GM20431 (cell line): ENCODE data around the gene SLC12A1.

Experiments used
- in situ Hi-C: fragments of 300-500 bp; cut with MseI, MboI; formaldehyde crosslinking; loops from one replicate; pipeline ENCODE4 v1.15.0; 2020; ENCODE audit warnings: low sequenced_read_pairs; ENCODE audit not compliant: unreplicated experiment

Gene SLC12A1

DNA sequence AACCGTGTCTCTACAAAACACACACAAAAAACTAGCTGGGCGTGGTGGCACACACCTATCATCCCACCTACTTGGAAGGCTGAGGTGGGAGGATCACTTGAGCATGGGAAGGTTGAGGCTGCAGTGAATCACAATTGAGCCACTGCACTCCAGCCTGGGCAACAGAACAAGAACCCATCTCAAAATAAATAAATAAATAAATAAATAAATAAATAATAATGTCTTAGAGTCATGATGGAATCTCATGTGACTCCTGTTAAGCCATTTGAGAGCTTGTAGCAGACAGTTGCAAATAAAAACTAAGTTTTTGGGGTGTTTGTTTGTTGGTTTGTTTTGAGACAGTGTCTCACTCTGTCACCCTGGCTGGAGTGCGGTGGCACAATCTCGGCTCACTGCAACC, 33.2 kb downstream of the SLC12A1 start:
- in situ Hi-C loops = loop anchor here (25.0 kb wide), 1 partner anchor 127 kb away; the partner anchor contains the start of gene SLC24A5

DNA sequence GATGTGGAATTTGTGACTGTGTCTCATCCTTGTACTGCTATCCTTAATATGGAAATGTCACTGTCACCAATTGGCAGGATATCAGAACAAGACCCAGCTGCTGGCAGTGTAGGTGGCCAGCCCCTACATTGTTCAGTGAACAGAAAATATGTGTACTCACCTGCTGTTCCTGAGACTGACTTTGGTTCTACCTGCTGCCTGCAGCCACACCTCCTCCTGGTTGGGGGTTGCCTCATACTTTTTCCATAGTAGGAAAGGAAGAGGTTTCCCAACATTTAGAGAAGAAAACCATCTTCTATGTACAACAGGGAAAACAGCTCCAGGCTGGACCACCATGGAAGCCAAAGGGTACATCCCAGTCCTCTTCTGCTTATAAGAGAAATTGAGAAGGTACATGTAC, 35.9 kb downstream of the SLC12A1 start:
- in situ Hi-C loops = loop anchor here (25.0 kb wide), 1 partner anchor 130 kb away; the partner anchor contains the start of gene SLC24A5

DNA sequence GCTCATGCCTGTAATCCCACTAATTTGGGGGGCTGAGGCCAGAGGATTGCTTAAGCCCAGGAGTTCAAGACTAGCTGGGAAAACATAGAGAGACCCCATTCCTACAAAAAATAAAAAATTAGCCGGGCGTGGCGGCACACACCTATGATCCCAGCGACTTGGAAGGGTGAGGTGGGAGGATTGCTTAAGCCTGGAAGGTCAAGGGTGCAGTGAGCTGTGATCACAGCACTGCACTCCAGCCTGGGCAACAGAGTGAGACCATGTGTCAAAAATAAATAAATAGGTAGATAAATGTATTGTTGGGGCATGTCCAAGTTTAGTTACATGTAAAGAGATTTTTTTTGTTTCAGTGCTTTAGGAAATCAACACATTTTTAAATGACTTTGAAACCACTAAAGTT, 36.4 kb downstream of the SLC12A1 start:
- in situ Hi-C loops = loop anchor here (25.0 kb wide), 1 partner anchor 130 kb away; the partner anchor contains the start of gene SLC24A5

DNA sequence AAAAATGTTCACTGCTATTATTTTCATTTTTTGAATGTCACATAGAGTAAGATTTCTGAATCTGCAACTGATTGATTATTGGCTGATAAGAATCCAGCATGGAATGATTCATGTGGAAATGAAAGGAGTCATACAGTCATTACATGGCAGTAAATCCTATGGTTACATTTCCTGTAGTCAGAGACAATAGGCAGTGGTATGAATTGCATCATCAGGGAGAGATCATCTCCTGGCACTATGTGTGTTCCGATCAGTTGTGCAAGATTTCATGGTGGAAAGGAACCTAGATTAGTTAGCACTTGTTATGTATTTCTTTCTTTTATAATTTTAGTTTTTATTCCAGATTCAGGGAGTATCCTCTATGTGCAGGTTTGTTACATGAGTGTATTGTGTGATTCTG, 38.8 kb downstream of the SLC12A1 start:
- in situ Hi-C loops = loop anchor here (25.0 kb wide), 1 partner anchor 133 kb away; the partner anchor contains the start of gene SLC24A5

DNA sequence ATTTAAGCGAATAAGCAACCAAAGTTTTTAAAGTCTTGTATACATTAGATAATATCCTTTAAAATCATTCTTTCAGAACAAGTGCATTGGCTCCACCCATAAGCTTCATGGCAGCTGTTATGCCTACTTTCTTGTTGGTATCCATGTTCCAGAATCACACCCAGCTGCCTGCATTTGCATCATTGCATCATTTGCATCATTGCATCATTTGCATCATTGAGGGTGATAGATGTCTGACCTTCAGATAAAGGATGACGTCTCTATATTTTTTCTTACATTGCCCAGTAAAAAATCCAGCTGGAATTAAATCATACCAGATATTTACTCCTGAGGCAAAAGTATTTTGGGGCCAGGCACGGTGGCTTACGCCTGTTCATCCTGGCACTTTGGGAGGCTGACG, 42.3 kb downstream of the SLC12A1 start:
- in situ Hi-C loops = loop anchor here (25.0 kb wide), 1 partner anchor 136 kb away; the partner anchor contains the start of gene SLC24A5

DNA sequence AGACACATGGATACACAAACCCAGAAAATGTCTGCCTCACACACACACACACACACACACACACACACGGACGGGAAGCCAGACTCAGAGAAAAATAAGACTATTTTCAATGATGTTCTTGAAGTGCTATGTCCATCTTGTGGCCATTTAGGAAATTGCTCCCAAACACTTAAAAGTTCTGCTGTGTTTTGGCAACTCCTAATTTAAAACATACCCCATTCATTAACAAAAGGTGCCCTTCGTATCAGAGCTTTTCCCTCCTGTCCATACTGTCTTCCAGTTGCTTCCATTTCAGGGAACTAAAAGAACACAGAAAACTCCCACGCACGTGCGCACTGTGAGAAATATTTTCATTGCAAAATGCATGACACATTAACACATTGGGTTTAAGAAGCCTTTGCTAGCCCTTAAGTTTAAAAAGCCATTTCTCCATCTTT, 44.6 kb downstream of the SLC12A1 start:
- in situ Hi-C loops = no loop called here

DNA sequence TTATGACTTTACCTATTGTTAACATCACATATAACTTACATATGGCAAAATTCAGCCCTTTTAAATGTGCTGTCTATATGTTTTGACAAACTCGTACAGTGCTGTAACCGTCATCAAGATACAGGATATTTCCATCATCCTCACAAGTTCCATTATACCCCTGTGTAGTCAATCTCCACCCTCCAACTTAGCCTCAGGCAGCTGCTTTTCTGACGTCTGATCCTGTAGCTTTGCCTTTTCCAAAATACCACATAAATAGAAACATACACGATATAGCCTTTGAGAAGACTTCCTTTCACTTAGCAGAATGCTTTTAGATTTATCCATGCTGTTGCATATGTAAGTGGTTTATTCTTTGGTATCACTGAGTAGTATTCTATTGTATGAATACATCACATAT, 47.1 kb downstream of the SLC12A1 start:
- in situ Hi-C loops = no loop called here

DNA sequence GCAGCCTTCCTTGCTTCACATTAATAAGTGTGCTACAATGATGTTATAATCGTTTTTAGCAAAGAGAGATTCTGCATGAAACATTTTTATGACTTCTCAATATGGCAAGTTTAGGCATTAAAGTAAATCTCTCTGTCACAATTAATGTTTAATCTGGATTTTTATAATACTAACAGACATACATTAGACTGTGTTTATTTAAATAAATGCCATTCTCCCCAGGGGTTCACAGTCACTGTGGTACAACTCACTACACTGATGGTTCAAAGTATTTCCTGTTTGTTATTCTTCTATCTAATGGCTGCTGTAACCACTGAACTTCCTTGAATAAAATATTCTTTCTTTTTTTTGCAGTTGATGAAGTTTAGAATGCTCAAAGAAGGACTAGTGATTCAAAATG, 59.0 kb downstream of the SLC12A1 start:
- in situ Hi-C loops = no loop called here

DNA sequence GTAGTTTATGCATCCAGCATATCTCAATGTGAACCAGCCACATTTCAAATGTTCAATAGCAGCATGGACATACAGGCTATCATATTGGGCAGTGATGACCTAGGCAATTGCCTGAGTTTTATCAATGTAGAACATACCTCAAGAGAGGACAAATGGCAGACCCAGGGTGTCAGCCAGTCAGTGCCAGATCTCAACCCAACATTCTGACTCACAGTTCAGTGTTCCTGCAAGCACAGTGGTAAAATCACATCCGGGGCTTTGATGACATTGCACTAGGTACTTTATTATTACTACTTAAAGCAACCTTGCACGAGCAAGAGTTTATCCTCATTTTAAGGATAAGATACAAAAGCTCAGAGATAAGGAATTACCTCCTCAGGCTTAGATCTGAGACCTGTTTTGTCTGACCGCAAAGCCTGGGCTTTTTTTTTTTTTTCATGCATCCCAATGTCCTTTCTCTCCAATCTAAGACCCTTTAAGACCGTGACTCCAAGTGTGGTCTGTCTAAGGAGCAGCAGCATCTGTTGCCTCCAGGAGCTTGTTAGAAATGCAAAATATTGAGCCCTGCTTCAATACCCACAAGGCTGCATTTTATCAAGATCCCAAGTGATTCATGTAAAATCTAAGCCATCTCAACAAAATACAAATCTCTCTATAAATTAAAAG, 60.1 kb downstream of the SLC12A1 start:
- in situ Hi-C loops = no loop called here

DNA sequence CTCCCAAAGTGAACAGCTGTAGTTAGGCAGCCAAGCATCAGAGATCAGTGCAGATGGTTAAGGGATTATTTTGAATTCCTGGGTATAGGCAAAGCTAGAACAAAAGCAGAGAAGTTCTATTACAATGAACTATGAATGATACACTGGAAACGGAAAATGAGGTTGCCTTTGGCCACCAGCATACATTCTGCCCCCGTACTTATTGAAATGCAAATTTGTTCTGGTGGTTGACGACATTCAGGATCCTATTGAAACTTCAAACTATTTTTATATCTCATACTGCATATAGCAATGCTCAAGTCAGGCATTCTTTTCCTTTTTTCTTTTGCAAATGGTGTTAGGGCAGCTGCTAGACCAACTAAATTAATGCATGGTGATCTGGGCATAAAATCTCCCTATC, 61.7 kb downstream of the SLC12A1 start:
- in situ Hi-C loops = no loop called here

DNA sequence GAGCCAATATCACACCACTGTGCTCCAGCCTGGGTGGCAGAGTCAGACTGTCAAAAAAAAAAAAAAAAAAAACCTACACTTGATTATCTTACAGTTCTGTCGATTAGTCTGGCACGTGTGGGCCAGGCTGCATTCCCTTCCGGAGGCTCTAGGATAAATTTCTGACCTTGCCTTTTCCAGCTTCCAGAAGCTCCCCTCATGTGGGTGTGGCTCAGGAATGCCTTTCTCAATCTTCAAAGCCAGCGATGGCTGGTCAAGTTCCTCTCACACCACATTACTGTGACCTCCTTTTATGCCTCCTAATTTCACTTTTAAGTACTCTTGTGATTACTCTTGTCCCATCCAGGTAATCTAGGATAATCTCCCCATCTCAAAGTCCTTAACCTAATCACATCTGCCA, 66.9 kb downstream of the SLC12A1 start:
- in situ Hi-C loops = no loop called here

DNA sequence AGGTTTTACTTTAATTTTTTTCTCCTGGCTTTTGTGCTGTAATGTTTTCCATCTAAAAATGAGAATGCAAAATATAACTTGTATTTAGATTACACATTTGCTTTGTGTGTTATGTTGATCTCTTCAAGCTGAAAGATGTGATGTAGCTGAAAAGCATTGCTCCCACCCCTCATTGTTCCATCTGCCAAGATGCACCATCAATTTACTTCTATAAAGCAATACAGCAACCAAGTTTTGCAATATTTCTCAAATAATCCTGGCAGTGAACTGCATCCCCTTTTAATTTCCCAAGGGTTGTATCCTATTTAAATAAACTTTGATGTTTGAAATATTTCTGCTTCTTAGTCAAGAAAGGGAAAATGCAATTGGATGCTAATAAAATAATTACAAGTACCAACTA, 72.6 kb downstream of the SLC12A1 start:
- in situ Hi-C loops = loop anchor here (25.0 kb wide), 1 partner anchor 1091 kb away; no protein-coding TSS in a partner anchor

DNA sequence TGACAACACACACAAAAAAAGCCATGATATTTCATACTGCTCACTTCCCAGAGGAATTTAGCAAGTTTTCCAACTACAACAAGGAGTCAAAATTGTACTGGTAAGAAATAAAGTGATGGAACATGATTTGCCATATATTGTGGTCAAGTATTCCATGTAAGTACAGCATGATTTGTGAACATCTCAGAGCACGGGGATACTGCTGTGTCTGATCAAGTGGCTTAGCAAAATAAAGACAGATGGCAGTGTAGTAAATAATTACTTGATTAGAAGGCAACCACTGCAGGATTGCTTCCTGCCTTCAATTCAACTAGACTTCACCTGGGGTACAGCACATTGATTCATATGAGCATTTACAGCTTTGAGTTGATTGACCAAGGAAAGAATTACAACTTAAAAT, 73.5 kb downstream of the SLC12A1 start:
- in situ Hi-C loops = loop anchor here (25.0 kb wide), 1 partner anchor 1092 kb away; no protein-coding TSS in a partner anchor

DNA sequence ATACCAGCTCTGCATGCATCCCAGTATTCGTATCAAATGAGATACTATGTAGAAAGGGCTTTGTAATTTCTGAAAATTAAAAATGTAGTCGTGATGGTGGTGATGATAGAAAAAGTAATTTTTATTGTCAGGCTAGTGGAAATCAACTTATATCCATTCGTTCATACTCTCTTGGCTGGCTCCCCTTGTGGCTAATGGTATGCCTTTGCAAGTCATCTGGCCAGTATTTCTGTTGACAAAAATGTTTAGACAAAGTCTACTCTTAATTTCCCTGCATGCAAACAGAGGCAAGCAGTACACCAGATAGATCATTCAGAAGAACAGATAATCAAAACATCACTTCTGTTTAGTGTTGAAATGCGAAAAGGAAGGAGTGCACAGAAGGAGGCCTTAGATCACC, 75.6 kb downstream of the SLC12A1 start:
- in situ Hi-C loops = loop anchor here (25.0 kb wide), 1 partner anchor 1094 kb away; no protein-coding TSS in a partner anchor

DNA sequence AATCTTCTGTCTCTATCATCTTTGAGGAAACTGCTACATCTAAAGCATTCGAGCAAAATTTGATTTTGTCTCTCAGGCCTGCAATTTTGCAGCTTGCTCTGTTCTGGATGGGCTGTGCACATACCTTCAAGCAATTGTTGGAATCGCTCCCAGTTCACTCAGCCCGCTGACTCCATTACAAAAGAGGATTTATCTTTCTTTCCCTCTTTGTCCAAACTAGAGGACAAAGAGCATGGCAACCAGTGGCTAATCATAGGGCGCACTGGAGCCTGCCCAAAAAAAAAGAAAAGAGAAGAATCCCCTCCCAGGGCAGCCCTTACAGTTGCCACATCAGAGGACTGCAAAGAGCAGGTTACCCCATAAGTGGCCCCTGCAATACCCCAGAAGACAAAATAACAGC, 76.1 kb downstream of the SLC12A1 start:
- in situ Hi-C loops = loop anchor here (25.0 kb wide), 1 partner anchor 1095 kb away; no protein-coding TSS in a partner anchor

DNA sequence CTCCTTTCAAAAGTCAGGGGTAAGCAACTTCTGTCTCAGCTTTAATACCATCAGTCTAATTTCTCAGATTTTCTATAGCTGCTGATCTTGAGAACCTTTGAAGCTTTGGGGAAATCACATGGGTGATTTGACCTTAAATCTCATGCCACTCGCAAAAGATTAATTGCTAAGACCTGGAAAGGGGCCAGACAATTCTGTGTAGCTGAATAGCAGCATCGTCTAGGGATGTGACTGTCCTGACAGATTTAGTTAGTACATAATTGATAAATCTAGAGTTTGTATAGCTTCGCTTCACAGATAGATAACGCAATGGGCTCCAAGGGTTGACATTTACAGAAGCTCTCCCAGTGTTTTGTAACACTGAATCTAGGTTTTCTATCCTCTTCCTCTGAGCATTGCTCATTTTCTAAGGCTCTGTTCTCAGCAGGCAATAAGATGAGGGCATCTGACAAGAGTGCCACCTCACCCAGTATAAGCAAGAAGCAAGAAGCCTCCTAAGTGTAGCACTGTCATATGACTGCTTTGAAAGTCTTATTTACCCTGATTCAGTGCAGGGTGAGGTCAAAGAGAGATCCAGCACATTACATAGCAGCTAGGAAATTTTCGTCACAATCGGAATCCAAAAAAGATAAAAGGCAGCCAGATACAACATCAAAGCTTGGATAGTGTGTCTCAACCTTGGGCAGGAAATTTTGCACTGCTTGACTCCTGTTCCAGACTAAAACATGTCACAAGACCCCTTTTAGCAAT, 77.5 kb downstream of the SLC12A1 start:
- in situ Hi-C loops = loop anchor here (25.0 kb wide), 1 partner anchor 1096 kb away; no protein-coding TSS in a partner anchor

DNA sequence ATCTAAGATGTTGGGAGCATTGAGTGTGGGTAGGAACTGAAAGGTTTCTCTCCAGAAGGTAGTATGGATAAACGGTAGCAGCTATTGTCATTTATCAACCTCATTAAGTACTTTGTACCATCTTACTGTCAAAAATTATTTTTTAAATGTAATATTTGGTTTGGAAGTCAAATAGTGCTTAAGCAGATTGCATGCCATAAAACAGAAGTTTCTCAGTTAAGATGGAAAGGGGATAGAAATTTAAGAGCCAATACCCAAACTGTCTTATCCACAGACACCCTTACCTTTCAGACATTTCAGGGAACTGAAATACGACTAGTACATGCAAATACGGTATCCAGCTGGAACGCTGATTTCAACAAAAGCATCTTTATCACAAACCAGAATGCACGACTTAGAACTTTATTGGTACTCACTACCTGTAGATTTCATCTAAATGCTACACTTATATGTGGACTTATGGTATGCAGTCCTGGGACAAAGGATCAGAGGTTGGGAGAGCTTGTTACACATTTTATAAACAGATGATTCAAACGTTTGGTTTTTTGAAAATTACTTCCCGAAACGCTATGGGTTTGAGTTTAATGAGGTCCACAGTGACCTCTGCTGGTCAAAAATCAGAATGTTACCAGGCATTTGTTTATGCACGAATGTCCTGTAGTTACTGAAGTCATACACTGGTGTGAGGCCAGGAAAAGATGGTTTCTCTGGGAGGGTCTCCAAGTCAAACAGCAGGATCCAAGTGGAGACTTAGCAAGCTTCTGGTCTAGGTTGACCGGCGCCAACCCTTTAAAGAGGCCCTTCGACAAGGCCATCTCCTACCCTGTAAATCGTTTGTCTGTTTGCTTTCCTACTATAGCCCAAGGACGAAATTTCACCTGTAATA, 79.5 kb downstream of the SLC12A1 start:
- in situ Hi-C loops = loop anchor here (25.0 kb wide), 1 partner anchor 1098 kb away; no protein-coding TSS in a partner anchor

DNA sequence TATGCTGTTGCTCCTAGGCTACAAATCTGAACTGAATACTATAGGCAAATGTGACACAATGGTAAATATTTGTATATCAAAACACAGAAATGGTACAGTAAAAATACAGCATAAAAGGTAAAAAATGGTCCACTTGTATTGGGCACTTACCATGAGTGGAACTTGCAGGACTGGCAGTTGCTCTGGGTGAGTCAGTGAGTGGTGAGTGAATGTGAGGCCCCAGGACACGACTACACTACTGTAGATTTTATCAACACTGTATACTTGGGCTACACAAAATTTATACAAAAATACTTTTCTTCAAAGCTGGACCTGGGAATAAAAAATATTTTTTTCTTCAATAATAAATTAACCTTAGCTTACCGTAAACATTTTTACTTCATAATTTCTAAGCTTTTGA, 83.5 kb downstream of the SLC12A1 start:
- in situ Hi-C loops = loop anchor here (25.0 kb wide), 1 partner anchor 1102 kb away; no protein-coding TSS in a partner anchor

DNA sequence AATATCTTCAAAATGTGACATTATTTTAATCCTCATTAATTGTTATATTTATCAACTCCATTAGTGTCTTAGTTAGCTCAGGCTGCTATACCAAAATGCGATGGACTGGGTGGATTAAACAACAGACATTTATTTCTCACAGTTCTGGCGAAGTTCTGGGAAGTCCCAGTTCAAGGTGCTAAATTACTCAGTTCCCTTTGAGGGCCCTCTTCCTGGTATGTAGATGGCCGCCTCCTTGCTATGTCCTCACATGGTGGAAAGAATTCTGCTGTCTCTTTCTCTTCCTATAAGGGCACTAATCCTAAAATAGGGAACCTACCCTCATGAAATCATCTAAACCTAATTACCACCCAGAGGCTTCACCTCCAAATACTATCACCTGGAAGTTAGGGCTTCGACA, 86.4 kb downstream of the SLC12A1 start:
- in situ Hi-C loops = loop anchor here (25.0 kb wide), 1 partner anchor 1105 kb away; no protein-coding TSS in a partner anchor

DNA sequence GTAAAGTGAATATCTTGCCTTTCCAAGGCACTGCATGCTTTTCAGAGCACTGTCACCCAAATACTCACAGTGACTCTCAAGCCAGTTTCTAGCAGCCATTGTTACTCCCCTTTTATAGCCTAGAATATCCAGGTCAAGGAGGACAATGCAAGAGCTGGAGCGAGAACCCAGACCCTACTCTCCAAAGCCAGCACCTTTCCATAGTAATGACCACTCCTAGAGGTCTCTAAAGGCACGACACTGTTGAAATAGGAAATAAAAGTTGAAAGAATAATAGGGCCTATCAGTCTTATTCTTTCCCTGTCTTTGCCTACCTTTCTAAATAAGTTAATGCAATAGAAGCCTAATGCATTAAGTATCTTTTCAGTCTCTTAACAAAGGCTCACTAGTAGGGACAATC, 91.6 kb downstream of the SLC12A1 start:
- in situ Hi-C loops = loop anchor here (25.0 kb wide), 1 partner anchor 1110 kb away; no protein-coding TSS in a partner anchor
